HUES64 (cell line): ENCODE measurements around the gene SLFN14.

Source experiments
- H3K27ac ChIP-seq: 2 replicates; pipeline ENCODE4 v1.7.0; 2013; ENCODE audit warnings: low read depth, low read length, inconsistent platforms
- H3K27me3 ChIP-seq: 2 replicates; pipeline ENCODE4 v1.6.1; 2013; ENCODE audit warnings: mild to moderate bottlenecking, low read length; ENCODE audit not compliant: insufficient read depth
- H3K36me3 ChIP-seq: 2 replicates; pipeline ENCODE4 v1.6.1; 2013; ENCODE audit warnings: mild to moderate bottlenecking, low read length; ENCODE audit not compliant: insufficient read depth
- H3K4me1 ChIP-seq: 2 replicates; pipeline ENCODE4 v1.6.1; 2013; ENCODE audit warnings: mild to moderate bottlenecking, low read length, moderate library complexity; ENCODE audit not compliant: insufficient read depth
- H3K4me3 ChIP-seq: 2 replicates; pipeline ENCODE4 v1.5.1; 2013; ENCODE audit warnings: mild to moderate bottlenecking, low read length, moderate library complexity
- H3K9ac ChIP-seq: 2 replicates; pipeline ENCODE4 v1.6.1; 2013; ENCODE audit warnings: mild to moderate bottlenecking, low read depth, low read length
- H3K9me3 ChIP-seq: 2 replicates; pipeline ENCODE4 v1.6.1; 2013; ENCODE audit warnings: low read depth, low read length; ENCODE audit not compliant: insufficient read depth
- WGBS: fragments of 150-250, 120-280 bp; methylation state at CpG from one replicate; pipeline ENCODE4 v1.1.7; 2013; ENCODE audit warnings: missing lambda C conversion rate; 5-methylcytosine and 5-hydroxymethylcytosine counted together

Gene SLFN14

DNA sequence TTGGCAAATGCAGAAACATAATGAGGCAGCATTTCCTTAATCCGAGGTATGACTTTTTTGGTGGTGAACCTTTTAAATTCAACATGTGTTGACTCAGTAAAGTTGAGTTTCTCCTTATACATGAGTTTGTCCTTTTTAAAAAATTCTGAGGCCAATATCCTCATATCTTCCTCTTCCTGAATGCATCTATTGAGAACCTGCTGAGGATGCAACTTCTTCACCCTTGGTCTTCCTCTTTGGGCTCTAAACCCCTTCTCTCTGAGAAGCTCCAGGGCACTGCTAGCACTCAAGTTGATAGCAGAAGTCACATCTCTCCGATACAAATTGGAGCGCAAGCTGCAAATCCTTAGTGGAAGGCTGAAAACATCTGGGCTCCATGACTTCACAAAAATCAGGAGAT is 3.3 kb downstream of the SLFN14 start:
- H3K4me1 ChIP-seq: no peaks in the 10 kb centered on the region
- 92% methylated on average over 3 of the region's 3 CpGs for whole genome bisulfite sequencing
- H3K36me3 ChIP-seq: no peaks in the 10 kb centered on the region
- no peak overlapping the region for H3K4me3 ChIP-seq
- H3K9ac ChIP-seq: no peak overlapping the region
- H3K9me3 ChIP-seq: no peaks in the 10 kb centered on the region
- H3K27me3 ChIP-seq: peaks cover 19% of the 10 kb centered on the region; the same call in 1 of the 2 replicates
- no peak overlapping the region for H3K27ac ChIP-seq

DNA sequence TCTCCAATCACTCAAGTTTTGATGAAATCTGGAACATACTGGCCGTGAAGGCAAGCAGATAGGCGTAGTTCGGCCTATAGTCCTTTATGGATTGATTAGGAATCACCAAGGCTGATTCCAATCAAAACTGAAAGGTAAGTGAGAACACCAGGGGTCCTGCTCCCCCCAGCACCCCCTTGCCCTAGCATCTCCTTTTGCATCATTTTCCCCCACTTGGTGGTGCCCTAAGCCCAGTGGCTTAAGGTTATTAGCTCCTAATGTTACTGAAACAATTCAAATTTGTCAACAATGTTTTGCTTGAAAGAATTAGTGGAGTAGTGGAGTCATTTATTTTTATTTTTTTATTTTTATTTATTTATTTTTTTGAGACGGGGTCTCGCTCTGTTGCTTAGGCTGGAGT is 4.9 kb downstream of the SLFN14 start:
- Histone ChIP-seq H3K36me3 (no peaks in the 10 kb centered on the region), H3K27me3 (peaks cover 19% of the 10 kb centered on the region; the same call in 1 of the 2 replicates), H3K4me1 (no peaks in the 10 kb centered on the region), H3K9ac (no peak overlapping the region), H3K27ac (no peak overlapping the region), H3K4me3 (no peak overlapping the region), H3K9me3 (no peaks in the 10 kb centered on the region)
- WGBS: 93% methylated on average over 3 of the region's 5 CpGs

DNA sequence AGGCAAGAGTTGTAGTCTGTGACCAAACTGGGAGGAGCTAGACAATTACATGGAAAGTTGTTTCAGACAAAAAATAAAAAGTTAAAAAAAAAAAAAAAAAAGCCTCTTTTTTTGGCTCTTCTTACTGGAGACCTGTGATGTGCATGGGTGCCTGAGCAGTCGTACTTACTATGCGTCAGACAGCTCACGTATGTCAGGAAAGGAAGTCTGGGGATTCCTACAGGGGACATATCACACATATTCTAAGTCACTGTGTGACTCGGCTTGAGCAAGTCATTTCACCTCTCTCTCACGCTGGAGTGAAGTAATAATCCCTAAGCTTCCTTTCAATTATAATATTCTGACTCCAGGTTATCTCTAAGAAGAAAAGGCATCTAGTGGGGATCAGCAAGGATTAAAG is 6.0 kb downstream of the SLFN14 start:
- Histone ChIP-seq H3K4me1 (no peaks in the 10 kb centered on the region), H3K4me3 (no peak overlapping the region), H3K36me3 (no peaks in the 10 kb centered on the region), H3K9me3 (no peaks in the 10 kb centered on the region), H3K27ac (no peak overlapping the region), H3K27me3 (peaks cover 17% of the 10 kb centered on the region), H3K9ac (no peak overlapping the region)
- WGBS: 92% methylated on average over 5 of the region's 5 CpGs

DNA sequence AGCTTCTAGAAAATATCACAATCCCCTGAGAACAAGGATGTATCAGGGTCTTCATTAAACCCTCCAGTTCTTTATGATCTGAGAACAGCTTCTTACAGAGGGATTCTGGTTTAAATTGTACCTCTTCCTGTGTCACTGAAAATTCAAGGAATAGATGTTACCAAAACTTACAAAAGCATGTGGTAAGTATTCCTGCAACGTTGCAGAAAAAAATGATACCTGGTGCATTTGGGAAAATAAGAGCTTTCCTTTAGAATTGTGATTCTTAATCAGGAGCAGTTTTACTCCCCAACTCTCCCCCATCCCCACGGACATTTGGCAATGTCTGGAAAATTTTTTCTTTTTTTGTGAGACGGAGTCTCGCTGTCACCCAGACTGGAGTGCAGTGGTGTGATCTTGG is 7.3 kb downstream of the SLFN14 start:
- H3K36me3 ChIP-seq: no peaks in the 10 kb centered on the region
- peaks cover 13% of the 10 kb centered on the region for H3K27me3 ChIP-seq
- H3K9ac ChIP-seq: no peak overlapping the region
- no peaks in the 10 kb centered on the region for H3K9me3 ChIP-seq
- no peaks in the 10 kb centered on the region for H3K4me1 ChIP-seq
- no peak overlapping the region for H3K4me3 ChIP-seq
- 90% methylated on average over 4 of the region's 4 CpGs for WGBS
- H3K27ac ChIP-seq: no peak overlapping the region

DNA sequence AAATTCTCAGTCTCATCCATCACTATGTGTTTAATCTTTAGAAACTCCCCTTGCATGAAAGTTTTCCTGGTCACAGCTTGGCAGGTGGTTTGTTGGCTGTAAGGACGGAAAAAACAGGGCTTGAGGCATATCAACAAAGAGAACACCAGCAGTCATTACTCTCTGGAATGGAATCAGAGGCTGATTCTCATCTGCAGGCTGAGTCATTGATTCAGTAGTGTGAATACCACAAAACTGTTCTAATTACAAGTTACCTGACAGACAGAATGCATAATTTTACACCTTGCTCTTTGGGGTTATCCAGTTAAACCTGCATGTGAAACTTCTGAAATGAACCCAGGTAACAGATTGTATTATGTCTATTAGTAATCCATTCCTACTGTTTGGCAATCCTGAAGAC is 11.6 kb downstream of the SLFN14 start:
- Histone ChIP-seq H3K9ac (no peak overlapping the region), H3K4me1 (no peaks in the 10 kb centered on the region), H3K27ac (no peak overlapping the region), H3K9me3 (no peaks in the 10 kb centered on the region), H3K27me3 (peaks cover 13% of the 10 kb centered on the region), H3K36me3 (no peaks in the 10 kb centered on the region), H3K4me3 (no peak overlapping the region)
- 73% methylated on average over 1 of the region's 1 CpG for WGBS

DNA sequence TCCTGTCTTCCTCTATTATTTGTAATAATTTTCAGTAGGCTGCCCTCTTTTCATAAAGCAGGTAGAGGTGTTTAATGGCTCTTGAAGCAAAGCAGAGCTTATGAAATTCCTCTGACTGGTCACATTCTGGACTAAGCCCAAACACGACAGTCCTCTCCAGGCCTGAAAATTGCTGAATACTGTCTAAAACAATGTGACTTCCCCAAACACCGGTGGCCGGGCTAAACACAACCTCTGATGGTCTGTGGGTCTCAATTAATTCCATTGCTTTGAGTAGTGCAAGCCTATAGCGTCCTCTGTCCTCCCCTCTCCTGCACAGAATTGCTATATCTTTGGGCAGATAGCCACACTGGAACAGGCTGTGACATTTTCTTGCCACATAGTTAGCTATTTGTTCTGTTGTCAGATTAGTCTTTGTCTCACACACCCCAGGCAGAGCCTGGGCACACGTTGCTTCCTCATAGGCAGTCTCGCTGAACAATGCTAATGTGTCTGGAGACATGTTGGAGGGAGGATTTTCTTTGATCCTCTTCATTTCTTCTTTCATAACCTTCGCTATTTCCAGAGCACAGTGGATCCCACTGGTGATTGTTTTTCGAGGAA is 12.3 kb downstream of the SLFN14 start:
- H3K9me3 ChIP-seq: no peaks in the 10 kb centered on the region
- no peak overlapping the region for H3K27ac ChIP-seq
- H3K36me3 ChIP-seq: no peaks in the 10 kb centered on the region
- no peak overlapping the region for H3K9ac ChIP-seq
- no peaks in the 10 kb centered on the region for H3K4me1 ChIP-seq
- WGBS: 86% methylated on average over 7 of the region's 8 CpGs
- peaks cover 13% of the 10 kb centered on the region for H3K27me3 ChIP-seq
- no peak overlapping the region for H3K4me3 ChIP-seq

DNA sequence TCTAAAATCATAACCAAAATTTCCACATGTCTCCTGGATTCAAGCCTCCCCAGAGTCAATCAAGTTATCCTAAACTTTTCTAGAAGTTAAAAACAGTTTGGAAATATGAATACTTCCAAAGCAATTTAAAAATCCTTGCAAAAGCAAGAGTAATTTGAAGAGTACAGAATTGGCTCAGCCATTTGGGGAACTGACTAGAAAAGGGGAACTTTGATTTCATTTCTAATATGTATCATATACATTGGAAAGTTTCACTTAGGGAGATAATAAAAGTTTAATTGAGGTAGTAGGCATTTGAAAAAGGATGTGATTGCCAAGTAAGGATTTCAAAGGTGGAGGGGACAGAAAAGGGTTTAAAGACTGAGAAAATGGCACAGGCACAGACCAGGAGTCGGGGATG is 14.1 kb downstream of the SLFN14 start:
- no peak overlapping the region for H3K27ac ChIP-seq
- WGBS: 76% methylated on average over 1 of the region's 1 CpG
- no peak overlapping the region for H3K4me3 ChIP-seq
- H3K4me1 ChIP-seq: no peaks in the 10 kb centered on the region
- H3K36me3 ChIP-seq: no peaks in the 10 kb centered on the region
- H3K27me3 ChIP-seq: peaks cover 11% of the 10 kb centered on the region
- H3K9ac ChIP-seq: no peak overlapping the region
- H3K9me3 ChIP-seq: no peaks in the 10 kb centered on the region

DNA sequence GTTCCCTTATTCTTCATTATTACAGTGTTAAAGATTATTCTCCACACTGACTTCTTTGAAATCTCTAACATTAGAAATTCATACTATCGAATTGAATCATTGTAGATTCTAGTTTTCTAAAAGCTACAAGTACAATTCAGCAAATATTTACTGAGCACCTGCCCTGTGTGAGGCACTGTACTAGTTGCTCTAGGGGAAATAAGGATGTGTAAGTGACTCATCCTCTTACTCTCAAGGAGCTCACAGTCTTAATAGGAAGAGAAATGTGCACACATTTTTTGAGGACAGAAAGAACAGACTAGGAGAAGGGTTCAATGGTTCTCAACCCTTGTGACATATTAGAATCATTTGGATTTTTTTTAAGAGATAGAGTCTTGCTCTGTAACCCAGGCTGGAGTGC is 15.5 kb downstream of the SLFN14 start:
- Histone ChIP-seq H3K36me3 (no peaks in the 10 kb centered on the region), H3K9ac (no peak overlapping the region), H3K9me3 (no peaks in the 10 kb centered on the region), H3K4me1 (no peaks in the 10 kb centered on the region), H3K27me3 (peaks cover 11% of the 10 kb centered on the region), H3K27ac (no peak overlapping the region), H3K4me3 (no peak overlapping the region)
- WGBS: 88% methylated on average over 1 of the region's 1 CpG

DNA sequence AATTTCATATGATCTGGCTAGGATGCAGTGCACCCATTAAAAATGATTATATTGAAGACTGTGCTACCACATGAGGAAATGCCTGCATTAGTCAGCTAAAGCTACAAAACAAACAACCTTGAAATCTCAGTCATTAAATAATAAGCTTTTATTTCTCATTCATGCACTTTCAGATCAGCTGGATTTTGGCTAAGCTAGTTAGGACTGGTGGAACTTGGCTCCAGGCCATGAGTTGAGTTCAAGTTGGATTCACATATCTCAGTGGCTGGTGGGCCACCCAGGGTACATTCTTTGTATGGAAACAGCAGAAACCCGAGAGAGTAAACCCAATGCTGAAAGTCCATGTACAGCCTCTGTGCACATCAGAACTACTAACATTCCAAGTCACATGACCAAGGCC is 16.8 kb downstream of the SLFN14 start:
- Histone ChIP-seq H3K27ac (no peak overlapping the region), H3K9me3 (no peaks in the 10 kb centered on the region), H3K27me3 (peaks cover 9% of the 10 kb centered on the region; the same call in 1 of the 2 replicates), H3K4me1 (no peaks in the 10 kb centered on the region), H3K4me3 (no peak overlapping the region), H3K9ac (no peak overlapping the region), H3K36me3 (no peaks in the 10 kb centered on the region)
- 96% methylated on average over 1 of the region's 1 CpG for WGBS

DNA sequence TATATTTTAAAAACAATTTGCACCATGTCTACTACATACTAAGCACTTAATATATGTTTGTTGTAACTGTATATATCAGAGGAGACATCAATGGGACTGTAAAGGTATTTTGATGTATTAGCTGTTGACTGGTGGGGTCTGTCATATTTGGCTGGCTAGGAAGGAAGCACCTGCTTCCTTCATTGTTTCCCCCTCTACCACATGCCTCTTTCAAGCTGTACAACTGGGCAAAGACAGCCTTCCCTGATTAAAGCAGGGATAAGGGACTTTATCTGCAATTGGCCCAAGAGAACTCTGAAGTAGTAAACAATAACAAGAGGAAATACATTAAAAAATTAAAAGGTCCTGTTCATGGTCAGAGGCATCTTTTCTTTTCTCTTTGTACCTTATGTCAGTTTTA is 17.6 kb downstream of the SLFN14 start:
- Histone ChIP-seq H3K36me3 (no peaks in the 10 kb centered on the region), H3K9me3 (no peaks in the 10 kb centered on the region), H3K4me1 (no peaks in the 10 kb centered on the region), H3K27ac (no peak overlapping the region), H3K4me3 (no peak overlapping the region), H3K9ac (no peak overlapping the region), H3K27me3 (peaks cover 9% of the 10 kb centered on the region; the same call in 1 of the 2 replicates)

DNA sequence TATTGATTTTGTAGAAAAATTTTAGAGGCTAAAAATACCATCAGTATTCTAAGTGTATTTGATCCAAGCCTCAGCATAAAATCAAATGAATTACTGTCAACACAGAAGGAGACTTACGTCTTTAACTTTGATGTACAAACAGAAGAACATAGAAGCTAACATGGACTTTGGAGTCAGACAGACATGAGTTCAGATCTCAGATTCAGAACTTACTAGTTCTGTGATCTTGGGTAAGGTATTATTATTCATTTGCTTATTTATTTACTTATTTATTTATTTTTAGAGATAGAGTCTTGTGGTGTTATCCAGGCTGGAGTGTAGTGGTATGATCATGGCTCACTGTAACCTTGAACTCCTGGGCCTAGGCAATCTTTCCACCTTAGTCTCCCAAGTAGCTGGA is 19.2 kb downstream of the SLFN14 start:
- H3K4me3 ChIP-seq: no peak overlapping the region
- no peaks in the 10 kb centered on the region for H3K4me1 ChIP-seq
- H3K27ac ChIP-seq: no peak overlapping the region
- peaks cover 2% of the 10 kb centered on the region; the same call in 1 of the 2 replicates for H3K27me3 ChIP-seq
- no peak overlapping the region for H3K9ac ChIP-seq
- no peaks in the 10 kb centered on the region for H3K9me3 ChIP-seq
- WGBS: 92% methylated on average over 1 of the region's 1 CpG
- H3K36me3 ChIP-seq: no peaks in the 10 kb centered on the region
